ENCODE data around the gene GPR156. TPM values are rescaled to one million over a fixed set of nuclear protein-coding genes. Genes with fewer than 3 reads are reported as not detected.
A peak's percentile ranks its signal among the peaks of the same experiment; 100 is the strongest.
"Not testable (repeated sequence)": the region's sequence is repeated elsewhere in the genome, so short reads cannot be mapped to it uniquely, and the experiment has no call there.

The GPR156 gene
- total RNA-seq, 1 experiment from 2014 or later, result 1.6 TPM

GRCh38 chr3:120274739-120275167, 10.3 kb downstream of the GPR156 start:
- no peak for DNase-seq (ENCODE audit: low spot score)

- DNase-seq (ENCODE audit: low spot score), result no peak
These were observed 12.7 kb downstream of the GPR156 start for GRCh38 chr3:120272286-120272685.

- no peak for DNase-seq (ENCODE audit: low spot score)
These were observed 19.0 kb downstream of the GPR156 start for GRCh38 chr3:120265989-120266388.

- DNase-seq (ENCODE audit: low spot score), result no peak
These were observed 20.1 kb downstream of the GPR156 start for GRCh38 chr3:120264963-120265362.

GRCh38 chr3:120263792-120264191, 21.2 kb downstream of the GPR156 start:
- DNase-seq (ENCODE audit: low spot score), result no peak

- DNase-seq (ENCODE audit: low spot score), result no peak
These were observed 27.0 kb downstream of the GPR156 start for GRCh38 chr3:120258009-120258408.

- no peak for DNase-seq (ENCODE audit: low spot score)
These were observed 39.6 kb downstream of the GPR156 start for GRCh38 chr3:120245386-120245785.

GRCh38 chr3:120244834-120245225, 40.2 kb downstream of the GPR156 start:
- DNase-seq (ENCODE audit: low spot score), result no peak

- DNase-seq (ENCODE audit: low spot score), result no peak
These were observed 45.4 kb downstream of the GPR156 start for GRCh38 chr3:120239644-120240043.

GRCh38 chr3:120227710-120228347, 57.2 kb downstream of the GPR156 start:
- no peak for DNase-seq (ENCODE audit: low spot score)

- no peak for DNase-seq (ENCODE audit: low spot score)
These were observed 60.8 kb downstream of the GPR156 start for GRCh38 chr3:120224237-120224636.

GRCh38 chr3:120218981-120219380, 66.0 kb downstream of the GPR156 start:
- no peak for DNase-seq (ENCODE audit: low spot score)

- not testable (repeated sequence) for DNase-seq (ENCODE audit: low spot score)
These were observed 68.4 kb downstream of the GPR156 start for GRCh38 chr3:120216633-120217032.

- no peak for DNase-seq (ENCODE audit: low spot score)
These were observed 70.8 kb downstream of the GPR156 start for GRCh38 chr3:120214176-120214575.

GRCh38 chr3:120212505-120212904, 72.5 kb downstream of the GPR156 start:
- no peak for DNase-seq (ENCODE audit: low spot score)

- DNase-seq (ENCODE audit: low spot score), result no peak
These were observed 75.6 kb downstream of the GPR156 start for GRCh38 chr3:120209425-120209824.

GRCh38 chr3:120204338-120204737, 80.7 kb downstream of the GPR156 start:
- DNase-seq (ENCODE audit: low spot score), result no peak

GRCh38 chr3:120203621-120204020, 81.4 kb downstream of the GPR156 start:
- no peak for DNase-seq (ENCODE audit: low spot score)

- peak; percentile 57 for DNase-seq (ENCODE audit: low spot score)
These were observed 82.0 kb downstream of the GPR156 start for GRCh38 chr3:120203016-120203415.

GRCh38 chr3:120202363-120202762, 82.7 kb downstream of the GPR156 start:
- no peak for DNase-seq (ENCODE audit: low spot score)

- DNase-seq (ENCODE audit: low spot score), result no peak
These were observed 84.4 kb downstream of the GPR156 start for GRCh38 chr3:120200493-120201235.

- peak; percentile 69 for DNase-seq (ENCODE audit: low spot score)
These were observed 86.6 kb downstream of the GPR156 start for GRCh38 chr3:120198305-120198878.

GRCh38 chr3:120196812-120197211, 88.2 kb downstream of the GPR156 start:
- DNase-seq (ENCODE audit: low spot score), result no peak

Measured in A172 (cell line).